ENCODE measurements around the gene TNS2.

TNS2 gene

GRCh38 chr12:53055471-53056266 is 5.8 kb downstream of the TNS2 start:
- DNase-seq = no peak

- DNase-seq = peak in 3 of 58 donors; percentile 3 to 41 (median 13)
These were observed 6.4 kb downstream of the TNS2 start for GRCh38 chr12:53056296-53056695.

DNA sequence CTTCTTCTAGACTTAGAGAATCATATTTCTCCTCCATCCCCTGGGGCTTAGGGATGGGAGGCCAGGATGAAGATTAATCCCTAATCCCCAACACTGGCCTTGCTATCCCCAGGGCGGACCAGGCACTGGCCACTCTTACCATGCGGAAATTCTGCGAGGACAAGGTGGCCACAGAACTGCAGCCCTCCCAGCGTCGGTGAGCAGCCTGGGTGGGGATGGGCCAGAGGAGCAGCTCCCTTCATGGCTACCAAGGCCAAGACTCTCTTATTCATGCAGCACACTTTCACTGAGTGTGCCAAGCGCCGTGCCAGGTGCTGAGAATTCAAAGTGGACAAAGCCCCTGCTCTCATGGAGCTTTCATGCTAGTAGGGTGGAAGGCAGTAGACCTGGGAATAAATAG is 7.0 kb downstream of the TNS2 start:
- no peak for DNase-seq

GRCh38 chr12:53057816-53058500 is 8.1 kb downstream of the TNS2 start:
- no peak for DNase-seq

GRCh38 chr12:53058674-53059433 is 9.0 kb downstream of the TNS2 start:
- DNase-seq = no peak

DNA sequence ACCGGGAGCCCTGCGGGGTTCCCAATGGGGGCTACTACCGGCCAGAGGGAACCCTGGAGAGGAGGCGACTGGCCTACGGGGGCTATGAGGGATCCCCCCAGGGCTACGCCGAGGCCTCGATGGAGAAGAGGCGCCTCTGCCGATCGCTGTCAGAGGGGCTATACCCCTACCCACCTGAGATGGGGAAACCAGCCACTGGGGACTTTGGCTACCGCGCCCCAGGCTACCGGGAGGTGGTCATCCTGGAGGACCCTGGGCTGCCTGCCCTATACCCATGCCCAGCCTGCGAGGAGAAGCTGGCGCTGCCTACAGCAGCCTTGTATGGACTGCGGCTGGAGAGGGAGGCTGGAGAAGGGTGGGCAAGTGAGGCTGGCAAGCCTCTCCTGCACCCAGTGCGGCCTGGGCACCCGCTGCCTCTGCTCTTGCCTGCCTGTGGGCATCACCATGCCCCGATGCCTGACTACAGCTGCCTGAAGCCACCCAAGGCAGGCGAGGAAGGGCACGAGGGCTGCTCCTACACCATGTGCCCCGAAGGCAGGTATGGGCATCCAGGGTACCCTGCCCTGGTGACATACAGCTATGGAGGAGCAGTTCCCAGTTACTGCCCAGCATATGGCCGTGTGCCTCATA is 9.7 kb downstream of the TNS2 start:
- no peak for DNase-seq

GRCh38 chr12:53060064-53060720 is 10.3 kb downstream of the TNS2 start:
- no peak for DNase-seq

- DNase-seq = no peak
These were observed 10.9 kb downstream of the TNS2 start for GRCh38 chr12:53060721-53061276.

- no peak for DNase-seq
These were observed 11.6 kb downstream of the TNS2 start for GRCh38 chr12:53061404-53062010.

DNA sequence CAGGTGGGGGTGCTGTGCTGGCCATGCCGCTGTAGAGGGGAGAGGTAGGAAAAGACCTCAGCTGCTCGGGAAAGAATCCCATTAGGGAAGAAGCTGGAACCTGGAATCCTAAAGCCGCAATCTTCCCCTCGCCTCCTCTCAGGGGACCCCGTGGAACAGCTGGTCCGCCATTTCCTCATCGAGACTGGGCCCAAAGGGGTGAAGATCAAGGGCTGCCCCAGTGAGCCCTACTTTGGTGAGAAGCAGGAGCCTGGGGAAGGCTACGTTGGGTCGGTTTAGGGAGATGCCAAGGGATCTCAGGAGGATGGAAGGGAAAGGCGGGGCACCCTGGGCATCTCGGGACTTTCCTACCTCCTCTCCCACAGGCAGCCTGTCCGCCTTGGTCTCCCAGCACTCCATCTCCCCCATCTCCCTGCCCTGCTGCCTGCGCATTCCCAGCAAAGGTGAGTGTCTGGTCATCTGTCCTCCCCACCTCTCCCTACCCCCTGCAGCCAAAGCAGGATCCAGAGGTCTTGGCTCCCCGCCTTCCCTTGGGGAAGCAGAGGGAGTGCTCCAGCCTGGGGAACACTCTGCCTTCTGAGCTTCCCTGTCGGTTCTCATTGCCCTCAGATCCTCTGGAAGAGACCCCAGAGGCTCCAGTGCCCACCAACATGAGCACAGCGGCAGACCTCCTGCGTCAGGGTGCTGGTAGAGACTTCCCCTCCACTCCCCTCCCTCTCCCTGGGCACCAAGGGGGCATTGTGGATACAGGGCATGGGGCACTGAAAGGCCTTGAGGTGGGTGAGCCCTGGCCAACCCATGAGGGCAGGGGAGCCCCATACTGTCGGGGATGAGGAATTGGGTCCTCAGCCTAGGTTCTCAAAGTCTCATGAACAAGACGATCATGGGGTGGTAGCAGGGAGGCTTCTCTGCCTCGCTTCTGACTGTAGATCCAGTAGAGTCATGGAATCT is 12.4 kb downstream of the TNS2 start:
- no peak for DNase-seq

GRCh38 chr12:53062977-53063707 is 13.3 kb downstream of the TNS2 start:
- no peak for DNase-seq

DNA sequence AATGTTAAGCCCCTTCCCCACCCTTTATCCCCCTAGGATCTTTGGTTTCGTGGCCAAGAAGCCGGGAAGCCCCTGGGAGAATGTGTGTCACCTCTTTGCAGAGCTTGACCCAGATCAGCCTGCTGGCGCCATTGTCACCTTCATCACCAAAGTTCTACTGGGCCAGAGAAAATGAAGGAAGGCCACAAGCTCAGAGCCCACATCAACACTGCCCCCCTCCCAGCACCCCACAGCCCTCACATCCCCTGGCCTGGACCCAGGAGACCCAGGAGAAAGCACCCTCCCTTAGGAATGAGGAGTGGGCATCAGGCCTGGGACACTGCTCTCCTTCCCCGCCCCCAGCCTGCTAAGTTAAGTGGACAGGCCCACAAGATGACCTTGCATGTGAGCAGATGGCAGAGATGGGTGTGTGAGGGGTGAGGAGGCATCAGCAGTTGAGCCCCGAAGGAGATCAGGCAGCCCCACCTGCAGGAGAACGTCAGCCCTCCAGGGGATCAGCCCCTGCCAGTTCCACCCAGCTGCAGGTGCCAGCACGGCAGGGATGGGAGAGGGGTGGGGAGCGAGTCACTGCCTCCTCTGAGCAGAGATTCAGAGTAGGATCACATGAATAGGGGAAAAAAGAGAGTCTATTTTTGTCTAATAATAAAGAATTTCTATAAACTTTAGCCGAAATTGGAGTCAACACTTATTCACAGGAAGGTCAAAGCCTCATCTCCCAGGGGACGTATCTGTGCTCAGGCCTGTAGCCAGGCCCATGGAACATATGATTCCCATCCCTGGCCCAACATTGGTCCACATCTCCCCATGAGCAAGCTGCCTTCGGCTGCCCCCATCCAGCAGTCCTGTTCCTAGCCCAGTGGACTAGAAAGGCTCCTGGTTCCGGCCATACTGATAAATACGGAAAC is 14.1 kb downstream of the TNS2 start:
- no peak for DNase-seq

GRCh38 chr12:53064613-53065436 is 15.0 kb downstream of the TNS2 start:
- no peak for DNase-seq

- no peak for DNase-seq
These were observed 15.6 kb downstream of the TNS2 start for GRCh38 chr12:53065470-53065869.

- DNase-seq = peak in 51 of 58 donors; percentile 20 to 81 (median 50)
These were observed 16.4 kb downstream of the TNS2 start for GRCh38 chr12:53065975-53066931.

Measured in anterior cingulate cortex (tissue), 58 donors.